IPS-18c (cell line): ENCODE measurements around the gene TMTC3.
"Not testable (repeated sequence)": the region's sequence is repeated elsewhere in the genome, so short reads cannot be mapped to it uniquely, and the experiment has no call there.

ENCODE experiments used
- H3K4me3 ChIP-seq: 2 replicates; pipeline ENCODE4 v1.7.0; 2013; ENCODE audit warnings: low read depth, mild to moderate bottlenecking, low read length, moderate library complexity; ENCODE audit not compliant: insufficient read depth
- H3K9me3 ChIP-seq: one replicate; pipeline ENCODE4 v1.6.1; 2013; ENCODE audit warnings: mild to moderate bottlenecking, low read length, moderate library complexity; ENCODE audit not compliant: control insufficient read depth, insufficient read depth

Gene TMTC3

DNA sequence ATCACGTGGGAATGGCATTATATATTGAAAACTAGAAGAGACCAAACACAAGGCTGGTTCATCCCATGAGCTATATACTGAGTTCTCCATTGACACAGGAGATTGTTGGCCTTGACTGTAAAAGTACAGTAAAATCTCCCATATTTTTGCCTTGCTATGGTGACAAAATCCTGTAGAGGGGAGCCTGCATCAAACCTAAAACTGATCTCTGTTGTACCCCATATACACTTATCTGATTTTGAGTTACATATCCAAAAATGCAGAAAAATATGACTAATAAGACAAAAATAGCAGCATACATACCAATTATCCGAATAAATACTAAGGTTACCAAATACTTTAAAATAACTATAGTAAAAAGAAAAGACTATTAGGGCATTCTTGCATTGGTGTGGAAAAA is 60.4 kb downstream of the TMTC3 start:
- Histone ChIP-seq H3K9me3 (no peaks in the 10 kb centered on the region), H3K4me3 (no peak overlapping the region)

- Histone ChIP-seq H3K4me3 (no peak overlapping the region), H3K9me3 (no peaks in the 10 kb centered on the region)
Observed at GRCh38 chr12:88206601-88207000, 64.5 kb downstream of the TMTC3 start.

DNA sequence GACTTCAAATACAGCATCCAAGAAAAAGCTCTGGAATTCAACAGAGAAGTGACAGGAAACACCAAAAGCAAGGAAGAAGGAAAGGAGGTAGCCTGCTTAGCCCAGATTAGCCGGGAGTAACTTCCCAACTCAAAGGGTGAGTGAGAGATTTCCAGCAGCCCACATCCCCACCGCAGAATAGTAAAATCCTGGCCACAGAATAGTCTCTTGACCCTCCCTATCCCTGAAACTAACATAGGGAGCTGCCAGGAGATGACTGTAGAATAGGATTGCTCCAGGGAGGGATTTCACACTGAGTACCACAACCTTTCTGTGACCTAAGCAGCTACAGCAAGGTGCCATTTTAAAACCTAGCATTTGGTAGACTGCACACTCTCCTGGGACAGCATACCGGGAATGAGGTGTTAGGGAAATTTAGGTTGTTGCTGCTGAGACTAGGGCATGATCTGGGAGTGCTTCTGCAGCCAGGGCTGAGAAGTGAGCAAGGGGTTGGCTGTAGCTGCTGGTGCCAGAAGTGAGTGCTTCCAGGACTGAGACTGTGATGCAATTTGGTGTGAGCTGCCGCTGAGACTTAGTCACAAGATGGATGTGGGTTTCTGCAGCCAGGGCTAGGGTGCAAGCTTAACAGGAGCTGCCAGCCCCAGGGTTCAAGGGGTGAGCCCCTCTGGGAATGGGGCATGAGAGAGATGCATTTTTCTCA is 66.0 kb downstream of the TMTC3 start:
- no peaks in the 10 kb centered on the region for H3K9me3 ChIP-seq
- H3K4me3 ChIP-seq, result no peak overlapping the region

GRCh38 chr12:88208661-88209060 is 66.6 kb downstream of the TMTC3 start:
- no peak overlapping the region for H3K4me3 ChIP-seq
- H3K9me3 ChIP-seq, result no peaks in the 10 kb centered on the region

DNA sequence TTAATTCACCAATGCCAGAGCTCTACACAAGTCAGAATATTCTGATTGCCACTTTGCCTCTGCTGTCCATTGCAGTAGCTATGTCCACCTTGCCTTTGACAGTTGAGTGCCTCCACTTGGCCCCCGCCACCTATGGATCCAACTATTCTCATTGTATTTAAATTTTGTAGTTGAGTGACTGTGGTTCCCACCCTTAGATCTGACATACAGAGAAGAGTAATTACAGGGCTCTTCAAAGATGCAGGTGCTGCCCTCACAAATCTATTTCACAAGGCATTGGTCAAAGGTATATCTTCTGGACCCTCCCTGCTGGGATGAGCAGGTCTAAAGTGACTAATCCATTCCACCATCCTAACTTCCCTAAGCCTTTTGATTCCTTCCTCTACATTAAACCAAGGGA is 68.2 kb downstream of the TMTC3 start:
- H3K4me3 ChIP-seq, H3K9me3 ChIP-seq: not testable (repeated sequence)

DNA sequence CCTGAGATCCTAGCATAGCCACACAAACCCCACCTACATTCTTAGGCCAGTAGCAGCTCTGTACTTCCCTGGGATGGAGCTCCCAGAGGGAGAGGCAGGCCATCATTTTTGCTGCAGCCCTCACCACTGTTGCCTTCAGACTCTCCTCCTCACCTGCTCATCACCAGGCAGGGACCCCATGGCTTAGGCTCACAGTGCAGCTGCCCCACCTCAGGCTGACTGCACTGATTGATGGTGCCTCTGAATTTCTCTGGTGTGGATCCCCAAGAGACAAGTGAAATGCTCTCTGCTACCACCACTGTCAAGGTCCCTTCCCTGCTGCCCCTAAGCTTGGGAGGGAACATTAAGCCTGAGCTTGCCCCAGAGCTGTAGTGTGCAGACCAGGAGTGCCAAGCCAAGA is 76.2 kb downstream of the TMTC3 start:
- H3K9me3 ChIP-seq, result no peaks in the 10 kb centered on the region
- no peak overlapping the region for H3K4me3 ChIP-seq

DNA sequence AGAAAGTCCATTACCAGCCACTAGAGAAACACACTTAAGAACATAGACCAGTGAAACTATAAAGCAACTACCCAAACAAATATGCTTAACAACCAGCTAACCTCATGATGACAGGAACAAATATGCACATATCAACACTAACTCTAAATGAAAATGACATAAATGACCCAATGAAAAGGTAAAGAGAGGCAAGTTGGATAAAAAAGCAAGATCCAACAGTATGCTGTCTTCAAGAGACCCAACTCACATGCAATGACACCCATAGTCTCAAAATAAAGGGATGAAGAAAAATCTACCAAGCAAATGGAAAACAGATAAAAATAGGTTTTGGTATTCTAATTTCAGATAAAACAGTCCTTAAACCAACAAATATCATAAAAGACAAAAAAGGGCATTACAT is 77.8 kb downstream of the TMTC3 start:
- H3K4me3 ChIP-seq, result no peak overlapping the region

DNA sequence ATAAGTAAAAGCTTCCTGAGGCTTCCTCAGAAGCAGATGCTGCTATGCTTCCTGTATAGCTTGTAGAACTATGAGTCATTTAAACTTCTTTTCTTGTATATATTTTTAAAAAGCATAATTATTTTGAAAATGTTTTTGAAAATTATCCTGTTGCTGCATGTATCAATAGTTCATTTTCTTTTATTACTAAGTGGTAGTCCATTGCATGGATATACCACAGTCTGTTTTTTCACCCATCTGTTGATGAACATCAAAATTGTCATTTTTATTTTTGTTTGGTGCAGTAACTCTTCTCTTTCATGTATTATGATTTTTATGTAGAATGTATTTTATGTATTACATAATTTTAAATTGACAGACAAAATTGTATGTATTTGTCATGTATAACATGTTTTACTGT is 81.4 kb downstream of the TMTC3 start:
- H3K9me3 ChIP-seq, result peaks cover 3% of the 10 kb centered on the region
- H3K4me3 ChIP-seq, result no peak overlapping the region

More for the DNA sequence above, 77.8 kb downstream of the TMTC3 start:
- peaks cover 3% of the 10 kb centered on the region for H3K9me3 ChIP-seq

DNA sequence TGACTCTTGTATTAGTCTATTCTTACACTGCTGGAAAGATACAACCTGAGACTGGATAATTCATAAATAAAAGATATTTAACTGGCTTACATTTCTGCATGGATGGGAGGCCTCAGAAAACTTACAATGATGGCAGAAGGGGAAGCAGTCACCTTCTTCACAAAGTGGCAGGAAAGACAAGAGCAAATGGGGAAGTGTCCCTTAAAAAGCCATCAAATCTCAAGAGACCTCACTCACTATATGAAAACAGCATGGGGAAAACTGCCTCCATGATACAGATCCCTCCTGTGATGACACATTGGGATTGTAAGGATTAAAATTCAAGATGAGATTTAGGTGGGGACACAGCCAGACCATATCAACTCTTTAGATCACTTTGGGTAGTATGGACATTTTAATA is 83.7 kb downstream of the TMTC3 start:
- Histone ChIP-seq H3K4me3 (no peak overlapping the region), H3K9me3 (peaks cover 3% of the 10 kb centered on the region)

DNA sequence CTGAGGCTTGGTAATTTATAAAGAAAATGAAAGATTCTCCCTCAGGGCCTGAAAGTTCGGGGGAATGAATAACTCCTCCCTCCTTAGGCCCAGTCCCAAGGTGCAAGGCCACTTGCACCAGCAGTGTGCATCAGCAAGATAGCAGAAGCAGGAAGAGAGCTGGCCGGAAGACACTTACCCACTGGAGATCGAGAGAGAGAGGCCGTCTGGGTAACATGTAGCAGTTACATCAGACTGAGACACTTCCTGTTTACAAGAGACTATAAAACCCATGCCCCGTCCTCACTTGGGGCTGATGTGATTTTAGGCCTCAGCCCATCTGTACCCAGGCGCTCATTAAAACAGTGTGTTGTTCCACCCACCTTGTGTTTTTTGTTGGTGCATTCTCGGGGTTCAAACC is 85.2 kb downstream of the TMTC3 start:
- H3K9me3 ChIP-seq, result peaks cover 3% of the 10 kb centered on the region
- H3K4me3 ChIP-seq, result no peak overlapping the region

DNA sequence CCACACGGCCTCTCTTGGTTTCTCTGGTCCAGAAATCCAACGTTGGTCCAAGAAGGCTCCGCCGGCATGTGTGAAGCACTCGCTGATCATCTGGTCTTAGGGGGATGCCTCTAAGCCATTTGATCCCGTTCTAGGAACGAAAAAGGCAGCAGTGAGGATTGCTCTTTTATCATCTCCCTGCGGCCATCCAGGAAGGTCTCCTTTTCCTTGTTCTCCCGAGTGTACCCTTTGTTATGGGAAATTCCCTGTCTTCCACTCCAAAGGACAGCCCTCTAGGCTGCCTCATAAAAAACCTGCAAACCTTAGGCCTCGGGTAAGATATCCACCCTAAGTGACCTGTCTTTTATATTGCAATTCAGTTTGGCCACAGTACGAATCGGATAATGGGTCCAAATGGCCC is 85.8 kb downstream of the TMTC3 start:
- Histone ChIP-seq H3K4me3 (no peak overlapping the region), H3K9me3 (peaks cover 3% of the 10 kb centered on the region)

- no peak overlapping the region for H3K4me3 ChIP-seq
- peaks cover 3% of the 10 kb centered on the region for H3K9me3 ChIP-seq
Observed at GRCh38 chr12:88228720-88229119, 86.6 kb downstream of the TMTC3 start.

DNA sequence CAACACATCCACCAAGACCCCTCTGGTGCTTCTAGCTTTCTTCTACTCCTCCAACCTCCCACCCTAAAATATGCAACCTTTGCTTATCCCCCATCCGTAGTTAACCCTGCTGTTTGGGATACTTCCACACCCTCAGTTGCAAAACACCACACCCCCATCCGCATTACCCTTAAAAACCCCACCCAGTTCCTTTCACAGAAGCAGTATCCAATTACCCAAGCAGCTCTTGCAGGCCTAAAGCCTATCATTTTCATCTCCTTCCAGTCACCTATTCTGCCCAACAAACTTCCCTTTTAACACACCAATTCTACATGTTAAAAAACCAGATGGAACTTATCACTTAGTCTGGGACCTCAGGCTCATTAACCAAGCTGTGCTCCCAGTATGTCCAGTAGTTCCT is 88.2 kb downstream of the TMTC3 start:
- Histone ChIP-seq H3K9me3 (no peaks in the 10 kb centered on the region), H3K4me3 (no peak overlapping the region)

- Histone ChIP-seq H3K9me3 (no peaks in the 10 kb centered on the region), H3K4me3 (no peak overlapping the region)
Observed at GRCh38 chr12:88235183-88235833, 93.2 kb downstream of the TMTC3 start.

GRCh38 chr12:88237954-88238353 is 95.8 kb downstream of the TMTC3 start:
- Histone ChIP-seq H3K9me3 (no peaks in the 10 kb centered on the region), H3K4me3 (no peak overlapping the region)

- Histone ChIP-seq H3K9me3 (no peaks in the 10 kb centered on the region), H3K4me3 (no peak overlapping the region)
Observed at GRCh38 chr12:88238406-88238805, 96.3 kb downstream of the TMTC3 start.

- Histone ChIP-seq H3K9me3 (no peaks in the 10 kb centered on the region), H3K4me3 (no peak overlapping the region)
Observed at GRCh38 chr12:88241862-88242570, 99.9 kb downstream of the TMTC3 start.

DNA sequence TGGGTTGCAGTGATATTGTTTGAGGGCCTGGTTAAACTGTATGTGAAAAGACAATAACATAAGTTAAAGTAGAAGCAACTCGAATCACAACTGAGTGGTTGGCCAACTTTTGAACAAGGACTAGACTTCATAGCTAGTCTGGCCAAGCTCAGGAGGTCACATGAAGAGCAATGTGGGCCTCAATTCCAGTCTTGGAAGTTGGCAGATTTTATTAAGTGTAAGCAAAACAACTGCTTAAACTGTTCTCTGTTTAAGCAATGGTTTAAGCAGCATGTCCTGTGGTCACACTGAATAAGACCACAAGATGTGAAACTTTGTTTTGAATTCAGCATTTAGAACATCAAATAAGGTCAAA is 100.4 kb downstream of the TMTC3 start:
- Histone ChIP-seq H3K9me3 (no peaks in the 10 kb centered on the region), H3K4me3 (no peak overlapping the region)
